ENCODE results near the gene PLEK2. TPM values are rescaled to one million over a fixed set of nuclear protein-coding genes. Genes with fewer than 3 reads are reported as not detected.

The PLEK2 gene
- total and polyA plus RNA-seq, 4 donors, result 2.8 to 4.9 (median 3.9) TPM

- Histone ChIP-seq H3K27ac (ENCODE audit: low read depth in 1 of 2, low read length in 1 of 2) (no peak overlapping the region), H3K9ac (ENCODE audit: insufficient read depth in 1 of 2, low read length in 2 of 2) (no peak overlapping the region), H3K27me3 (ENCODE audit: control insufficient read depth in 3 of 3, insufficient read depth in 3 of 3, low read length in 2 of 3) (no peaks in the 10 kb centered on the region), H3K4me1 (ENCODE audit: control insufficient read depth in 5 of 5, insufficient read depth in 5 of 5, low read length in 5 of 5) (peaks cover 0 to 2% (median 0%) of the 10 kb centered on the region in 5 donors), H3K4me3 (no peak overlapping the region), H3K9me3 (ENCODE audit: control insufficient read depth in 4 of 4, insufficient read depth in 3 of 4, low read length in 3 of 4) (no peaks in the 10 kb centered on the region), H3K36me3 (ENCODE audit: control insufficient read depth in 4 of 4, insufficient read depth in 4 of 4, low read length in 4 of 4) (peaks cover 18 to 49% (median 26%) of the 10 kb centered on the region in 4 donors)
- ATAC-seq (ENCODE audit: insufficient read depth, low FRiP score), result no peak
- DNase-seq, result no peak
- WGBS, 2 donors, result 89 to 93% methylated on average over 4 of the region's 4 CpGs
- no peak for TF ChIP-seq CTCF (IDR thresholded peaks at IDR 0.05; ENCODE audit: control extremely low read depth, extremely low read depth)
Observed at GRCh38 chr14:67371247-67372148, 40.5 kb downstream of the PLEK2 start.

DNA sequence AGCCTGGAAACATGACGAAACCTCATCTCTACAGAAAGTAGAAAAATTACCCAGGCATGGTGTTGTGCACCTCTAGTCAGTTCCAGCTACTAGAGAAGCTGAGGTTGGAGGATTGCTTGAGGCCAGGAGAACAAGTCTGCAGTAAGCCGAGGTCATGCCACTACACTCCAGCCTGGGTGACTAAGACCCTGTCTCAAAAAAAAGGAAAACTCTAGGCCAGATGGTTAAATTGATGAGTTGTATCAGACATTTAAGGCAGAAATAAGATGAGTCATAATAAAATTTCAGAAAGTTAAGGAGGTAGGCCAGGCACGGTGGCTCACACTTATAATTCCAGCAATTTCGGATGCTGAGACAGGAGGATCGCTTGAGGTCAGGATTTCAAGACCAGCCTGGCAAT, 41.1 kb downstream of the PLEK2 start:
- DNase-seq (no peak), ATAC-seq (ENCODE audit: insufficient read depth, low FRiP score) (no peak)
- Histone ChIP-seq H3K36me3 (ENCODE audit: control insufficient read depth in 4 of 4, insufficient read depth in 4 of 4, low read length in 4 of 4) (peaks cover 19 to 53% (median 29%) of the 10 kb centered on the region in 4 donors), H3K4me3 (no peak overlapping the region), H3K27me3 (ENCODE audit: control insufficient read depth in 3 of 3, insufficient read depth in 3 of 3, low read length in 2 of 3) (no peaks in the 10 kb centered on the region), H3K9me3 (ENCODE audit: control insufficient read depth in 4 of 4, insufficient read depth in 3 of 4, low read length in 3 of 4) (no peaks in the 10 kb centered on the region), H3K27ac (ENCODE audit: low read depth in 1 of 2, low read length in 1 of 2) (no peak overlapping the region), H3K4me1 (ENCODE audit: control insufficient read depth in 5 of 5, insufficient read depth in 5 of 5, low read length in 5 of 5) (peaks cover 0 to 2% (median 0%) of the 10 kb centered on the region in 5 donors), H3K9ac (ENCODE audit: insufficient read depth in 1 of 2, low read length in 2 of 2) (no peak overlapping the region)
- WGBS, 2 donors, result 87 to 93% methylated on average over 5 of the region's 5 CpGs
- TF ChIP-seq CTCF (IDR thresholded peaks at IDR 0.05; ENCODE audit: control extremely low read depth, extremely low read depth), result no peak

- Histone ChIP-seq H3K9me3 (ENCODE audit: control insufficient read depth in 4 of 4, insufficient read depth in 3 of 4, low read length in 3 of 4) (no peaks in the 10 kb centered on the region), H3K9ac (ENCODE audit: insufficient read depth in 1 of 2, low read length in 2 of 2) (no peak overlapping the region), H3K4me3 (no peak overlapping the region), H3K4me1 (ENCODE audit: control insufficient read depth in 5 of 5, insufficient read depth in 5 of 5, low read length in 5 of 5) (peaks cover 0 to 11% (median 4%) of the 10 kb centered on the region in 5 donors), H3K27me3 (ENCODE audit: control insufficient read depth in 3 of 3, insufficient read depth in 3 of 3, low read length in 2 of 3) (no peaks in the 10 kb centered on the region), H3K36me3 (ENCODE audit: control insufficient read depth in 4 of 4, insufficient read depth in 4 of 4, low read length in 4 of 4) (peaks cover 14 to 41% (median 22%) of the 10 kb centered on the region in 4 donors), H3K27ac (ENCODE audit: low read depth in 1 of 2, low read length in 1 of 2) (no peak overlapping the region)
- ATAC-seq (ENCODE audit: insufficient read depth, low FRiP score), result no peak
- DNase-seq, result no peak
- 91 to 97% methylated on average over 4 of the region's 4 CpGs for WGBS, 2 donors
- no peak for TF ChIP-seq CTCF (IDR thresholded peaks at IDR 0.05; ENCODE audit: control extremely low read depth, extremely low read depth)
Observed at GRCh38 chr14:67365476-67365875, 46.5 kb downstream of the PLEK2 start.
